A549 (cell line): ENCODE measurements around the gene BBS10.

Experiments
- EP300 ChIP-seq, 2 experiments: fragments of >200 bp; sonication (Bioruptor Twin); formaldehyde crosslinking; IDR thresholded peaks; 2 replicates in 1 of 2; 3 replicates in 1 of 2; pipeline ENCODE4 v1.6.1; 2016 to 2017
- HMGXB4 ChIP-seq: fragments of 250-450 bp; sonication (Bioruptor Pico); IDR thresholded peaks from 2 replicates; pipeline ENCODE4 v1.5.0; 2021; ENCODE audit warnings: mild to moderate bottlenecking, moderate library complexity, borderline replicate concordance
- ZFP36 ChIP-seq: fragments of 450-650 bp; IDR thresholded peaks from 2 replicates; pipeline ENCODE4 v1.6.1; 2014; ENCODE audit warnings: borderline replicate concordance; ENCODE audit not compliant: partially characterized antibody

GRCh38 chr12:76340680-76341435 is 7.4 kb downstream of the BBS10 start:
- TF ChIP-seq HMGXB4 (CRISPR knock-in tag), result no peak
- TF ChIP-seq ZFP36, result no peak
- no peak for TF ChIP-seq EP300 (IDR thresholded peaks at IDR 0.05)
